B cell (primary cell): ENCODE data around the gene ACYP1. TPM values are rescaled to one million over a fixed set of nuclear protein-coding genes. Genes with fewer than 3 reads are reported as not detected.

Experiments
- ATAC-seq: fragments of 200-7000 bp; cut with Tn5 transposase; one replicate; pipeline ENCODE4 v1.10.0; 2021; ENCODE audit warnings: low read depth, mild to moderate bottlenecking, moderate number of reproducible peaks, moderate library complexity
- CTCF ChIA-PET: fragments of 350-600 bp; sonication (Branson Sonifier 250); formaldehyde crosslinking; loops from one replicate; lab custom pipeline; 2021; ENCODE audit warnings: antibody characterized with exemption, inconsistent platforms; lab: Charles Lee
- POLR2A ChIA-PET: fragments of 350-600 bp; sonication (Branson Sonifier 250); formaldehyde crosslinking; loops from one replicate; lab custom pipeline; 2021; ENCODE audit warnings: antibody characterized with exemption; lab: Charles Lee
- DNase-seq: peaks from one replicate; pipeline ENCODE4 v3.0.0; 2013
- H2AFZ ChIP-seq: 2 replicates; pipeline ENCODE4 v1.6.1; 2012; ENCODE audit warnings: mild to moderate bottlenecking, low read depth, low read length; ENCODE audit not compliant: insufficient read depth, poor library complexity, severe bottlenecking
- H3K27ac ChIP-seq, 2 donors: 1 replicate in 1 of 2; 2 replicates in 1 of 2; pipeline ENCODE4 v1.5.1; 2012 to 2013; ENCODE audit warnings: low read length in 2 of 2, mild to moderate bottlenecking in 2 of 2, moderate library complexity in 1 of 2
- H3K27me3 ChIP-seq, 4 experiments: fragments of 200-600 bp in 1 of 4; sonication (generic) in 1 of 4; replicated peaks in 1 of 4; 1 replicate in 2 of 4; 2 replicates in 2 of 4; pipeline versions ENCODE4 v1.6.1 to v1.7.0; 2013 to 2016; ENCODE audit warnings: low read length in 3 of 4, mild to moderate bottlenecking in 2 of 4, mixed read lengths in 1 of 4, moderate library complexity in 1 of 4; ENCODE audit not compliant: insufficient read depth in 4 of 4, control insufficient read depth in 3 of 4; ENCODE audit errors: control extremely low read depth in 1 of 4
- H3K36me3 ChIP-seq, 2 experiments: replicated peaks in 1 of 2; 1 replicate in 1 of 2; 2 replicates in 1 of 2; pipeline versions ENCODE4 v1.6.1 to v1.7.1; 2013; ENCODE audit warnings: low read length in 1 of 2; ENCODE audit not compliant: insufficient read depth in 2 of 2, control insufficient read depth in 1 of 2; ENCODE audit errors: control extremely low read depth in 1 of 2, extremely low read depth in 1 of 2
- H3K4me1 ChIP-seq, 2 donors: fragments of 200-600 bp in 1 of 2; sonication (generic) in 1 of 2; 1 replicate in 1 of 2; 2 replicates in 1 of 2; pipeline versions ENCODE4 v1.5.1 to v1.6.1; 2013 to 2017; ENCODE audit warnings: low read length in 2 of 2; ENCODE audit not compliant: control insufficient read depth in 2 of 2, insufficient read depth in 2 of 2
- H3K4me2 ChIP-seq: replicated peaks from 2 replicates; pipeline ENCODE3; 2012; ENCODE audit warnings: mild to moderate bottlenecking, low read depth, low read length; ENCODE audit not compliant: poor library complexity, severe bottlenecking
- H3K4me3 ChIP-seq, 5 experiments: fragments of 200-600 bp in 1 of 5; sonication (generic) in 1 of 5; 1 replicate in 3 of 5; 2 replicates in 2 of 5; pipeline versions ENCODE4 v1.5.1 to v1.7.0; 2011 to 2016; ENCODE audit warnings: low read length in 4 of 5, mild to moderate bottlenecking in 4 of 5, low read depth in 2 of 5, control low read depth in 1 of 5, moderate library complexity in 1 of 5; ENCODE audit not compliant: insufficient read depth in 1 of 5; ENCODE audit errors: control extremely low read depth in 1 of 5, extremely low read depth in 1 of 5
- H3K79me2 ChIP-seq: fragments of 200-600 bp; sonication (generic); one replicate; pipeline ENCODE4 v1.6.0; 2016; ENCODE audit warnings: low read length; ENCODE audit not compliant: control insufficient read depth, insufficient read depth
- H3K9ac ChIP-seq: fragments of 200-600 bp; sonication (generic); 2 replicates; pipeline ENCODE4 v1.6.1; 2017; ENCODE audit warnings: mild to moderate bottlenecking, low read length, moderate library complexity
- H3K9me3 ChIP-seq, 3 donors: one replicate each; pipeline versions ENCODE4 v1.6.1 to v1.7.1; 2013; ENCODE audit warnings: low read length in 2 of 3; ENCODE audit not compliant: control insufficient read depth in 2 of 3, insufficient read depth in 1 of 3; ENCODE audit errors: control extremely low read depth in 1 of 3
- H4K20me1 ChIP-seq: 2 replicates; pipeline ENCODE4 v1.6.0; 2012; ENCODE audit warnings: mild to moderate bottlenecking, low read length; ENCODE audit not compliant: insufficient read depth, control insufficient read depth, poor library complexity, severe bottlenecking
- H3K27ac Mint-ChIP-seq: one replicate; pipeline ENCODE4 v1.8.0; 2021; ENCODE audit warnings: mixed read lengths
- H3K27me3 Mint-ChIP-seq: one replicate; pipeline ENCODE4 v1.8.0; 2021; ENCODE audit warnings: mixed read lengths
- H3K4me1 Mint-ChIP-seq: one replicate; pipeline ENCODE4 v1.8.0; 2021; ENCODE audit warnings: mixed read lengths
- H3K4me3 Mint-ChIP-seq: one replicate; pipeline ENCODE4 v1.8.0; 2021; ENCODE audit warnings: mixed read lengths
- H3K9me3 Mint-ChIP-seq: one replicate; pipeline ENCODE4 v1.8.0; 2022; ENCODE audit warnings: mixed read lengths; ENCODE audit not compliant: insufficient read depth
- EZH2 ChIP-seq: IDR thresholded peaks from 2 replicates; pipeline ENCODE4 v1.6.1; 2012; ENCODE audit warnings: borderline replicate concordance, low read depth, mild to moderate bottlenecking, moderate library complexity, low read length; ENCODE audit not compliant: insufficient read depth, poor library complexity, severe bottlenecking
- WGBS: methylation state at CpG from one replicate; pipeline ENCODE4 v1.1.5; 2013; ENCODE audit warnings: missing lambda C conversion rate; ENCODE audit not compliant: insufficient coverage; 5-methylcytosine and 5-hydroxymethylcytosine counted together
- intact Hi-C: fragments of 100-400 bp; cut with micrococcal nuclease; formaldehyde crosslinking; loops from one replicate; pipeline ENCODE4 v1.10.0; 2022
- polyA plus RNA-seq: library from polyadenylated mRNA; depleted of rRNA; stranded (reverse); fragments of >200 nt; gene quantifications from 2 replicates; pipeline ENCODE4 v1.2.3, GENCODE V29; 2012
- total RNA-seq, 2 donors: library from RNA; stranded (reverse); fragments of 120-200 nt in 1 of 2; gene quantifications; 1 replicate in 1 of 2; 2 replicates in 1 of 2; pipeline versions ENCODE4 v1.2.3 to v1.2.4, GENCODE V29; 2013 to 2022
- TF ChIP-seq, protein P1 (sequence below): fragments of 200-600 bp; IDR thresholded peaks from one replicate; pipeline ENCODE4 v1.8.0; 2022; ENCODE audit warnings: antibody characterized with exemption, mild to moderate bottlenecking

Gene ACYP1
- total and polyA plus RNA-seq, 2 donors (not counting 1 experiment from before 2014, with no cell fraction given), result 38.3 to 46.7 TPM

DNA sequence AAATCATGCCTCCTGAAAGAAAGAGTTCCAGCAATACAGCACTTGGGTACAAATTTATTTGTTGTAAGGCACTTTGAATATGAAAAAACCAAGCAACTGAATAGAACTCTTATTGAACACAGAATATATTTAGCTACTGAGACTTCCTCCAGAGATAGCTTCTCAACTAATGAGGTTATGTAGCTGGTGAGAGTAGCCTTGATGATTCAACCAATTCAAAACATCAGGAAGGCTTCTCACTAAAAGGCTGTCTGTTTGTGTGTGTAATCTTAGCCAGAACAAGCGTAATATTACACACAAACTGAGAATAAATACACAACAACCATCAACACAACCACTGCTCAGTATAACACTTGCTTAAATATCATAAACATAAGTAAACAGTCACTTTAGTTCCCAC, 40.7 kb downstream of the ACYP1 start:
- peaks cover 16 to 23% of the 10 kb centered on the region in 2 experiments for H3K36me3 ChIP-seq
- H3K4me3 ChIP-seq, result no peak overlapping the region
- no peak overlapping the region for H3K27ac ChIP-seq
- ChIA-PET POLR2A (no interaction called here), CTCF (interaction anchor here (0.5 to 3.1 kb wide), 5 partner anchors 10 to 215 kb away, joined by 3 to 6 read pairs (median 4); no protein-coding TSS in a partner anchor)
- Mint-ChIP-seq H3K9me3 (no peaks in the 10 kb centered on the region), H3K4me1 (no peaks in the 10 kb centered on the region), H3K4me3 (no peak overlapping the region), H3K27me3 (no peaks in the 10 kb centered on the region), H3K27ac (no peak overlapping the region)
- H4K20me1 ChIP-seq, result no peaks in the 10 kb centered on the region
- H3K9me3 ChIP-seq, result no peaks in the 10 kb centered on the region
- no CpG with 5 or more reads among the region's 1 CpG for WGBS
- TF ChIP-seq, protein P1, sequence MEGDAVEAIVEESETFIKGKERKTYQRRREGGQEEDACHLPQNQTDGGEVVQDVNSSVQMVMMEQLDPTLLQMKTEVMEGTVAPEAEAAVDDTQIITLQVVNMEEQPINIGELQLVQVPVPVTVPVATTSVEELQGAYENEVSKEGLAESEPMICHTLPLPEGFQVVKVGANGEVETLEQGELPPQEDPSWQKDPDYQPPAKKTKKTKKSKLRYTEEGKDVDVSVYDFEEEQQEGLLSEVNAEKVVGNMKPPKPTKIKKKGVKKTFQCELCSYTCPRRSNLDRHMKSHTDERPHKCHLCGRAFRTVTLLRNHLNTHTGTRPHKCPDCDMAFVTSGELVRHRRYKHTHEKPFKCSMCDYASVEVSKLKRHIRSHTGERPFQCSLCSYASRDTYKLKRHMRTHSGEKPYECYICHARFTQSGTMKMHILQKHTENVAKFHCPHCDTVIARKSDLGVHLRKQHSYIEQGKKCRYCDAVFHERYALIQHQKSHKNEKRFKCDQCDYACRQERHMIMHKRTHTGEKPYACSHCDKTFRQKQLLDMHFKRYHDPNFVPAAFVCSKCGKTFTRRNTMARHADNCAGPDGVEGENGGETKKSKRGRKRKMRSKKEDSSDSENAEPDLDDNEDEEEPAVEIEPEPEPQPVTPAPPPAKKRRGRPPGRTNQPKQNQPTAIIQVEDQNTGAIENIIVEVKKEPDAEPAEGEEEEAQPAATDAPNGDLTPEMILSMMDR, result no peak
- TF ChIP-seq EZH2, result no peak
- no peaks in the 10 kb centered on the region for H3K27me3 ChIP-seq
- DNase-seq, result no peak
- no peak overlapping the region for H3K4me2 ChIP-seq
- no peak for ATAC-seq
- H3K9ac ChIP-seq, result no peak overlapping the region
- no peak overlapping the region for H2AFZ ChIP-seq
- intact Hi-C loops, result no loop called here
- H3K79me2 ChIP-seq, result no peaks in the 10 kb centered on the region
- no peaks in the 10 kb centered on the region for H3K4me1 ChIP-seq

DNA sequence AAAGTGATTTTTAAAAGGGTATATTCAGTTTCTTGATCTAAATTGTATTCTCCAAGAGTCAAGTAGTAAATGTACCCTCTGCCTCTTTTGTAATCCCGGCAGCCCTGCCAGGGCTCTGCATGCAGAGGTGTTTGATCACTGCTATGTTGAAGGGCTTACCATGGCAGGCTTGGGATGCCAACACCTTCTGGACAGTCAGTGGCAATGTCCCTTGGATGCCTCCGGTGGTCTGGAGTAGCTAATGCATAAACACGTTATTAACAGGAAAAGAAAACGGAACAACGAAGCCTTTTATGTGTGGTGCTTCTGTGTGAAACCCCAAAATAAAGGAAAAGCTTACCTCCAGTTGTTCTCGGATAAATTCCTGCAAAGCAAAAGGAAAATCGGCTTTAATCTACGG, 41.2 kb downstream of the ACYP1 start:
- Histone ChIP-seq H3K36me3 (peaks cover 16 to 25% of the 10 kb centered on the region in 2 experiments), H3K27me3 (no peaks in the 10 kb centered on the region), H3K9ac (no peak overlapping the region), H3K9me3 (no peaks in the 10 kb centered on the region), H3K27ac (no peak overlapping the region), H3K4me3 (no peak overlapping the region), H3K4me1 (no peaks in the 10 kb centered on the region), H3K4me2 (no peak overlapping the region), H2AFZ (no peak overlapping the region), H3K79me2 (no peaks in the 10 kb centered on the region), H4K20me1 (no peaks in the 10 kb centered on the region)
- H3K27ac Mint-ChIP-seq, result no peak overlapping the region
- DNase-seq, result no peak
- TF ChIP-seq, protein P1, result no peak
- TF ChIP-seq EZH2, result no peak
- CTCF ChIA-PET, result interaction anchor here (0.5 to 1.3 kb wide), 4 partner anchors 10 to 216 kb away, joined by 3 to 6 read pairs (median 4); no protein-coding TSS in a partner anchor
- no peak overlapping the region for H3K4me3 Mint-ChIP-seq
- no peak for ATAC-seq
- 97% methylated on average over 3 of the region's 8 CpGs for WGBS
- no peaks in the 10 kb centered on the region for H3K9me3 Mint-ChIP-seq
- POLR2A ChIA-PET, result no interaction called here
- no peaks in the 10 kb centered on the region for H3K4me1 Mint-ChIP-seq
- no peaks in the 10 kb centered on the region for H3K27me3 Mint-ChIP-seq
- intact Hi-C loops, result no loop called here
